Measurements from ENCODE around the gene TMEM51.

- no peak for TF ChIP-seq POLR2AphosphoS5 (IDR thresholded peaks at IDR 0.05; ENCODE audit: borderline replicate concordance, low read depth, low read length)
- no peak for TF ChIP-seq EZH2 (IDR thresholded peaks at IDR 0.05)
Observed at GRCh38 chr1:15141935-15142539, 11.5 kb upstream of the TMEM51 start.

Data from SK-N-MC (cell line).